ENCODE data around the gene FOXO4. TPM values are rescaled to one million over a fixed set of nuclear protein-coding genes. Genes with fewer than 3 reads are reported as not detected.

FOXO4 gene
- total RNA-seq, 1 donor from 2014 or later = 8.0 TPM

- Histone ChIP-seq H3K27me3 (no peaks in the 10 kb centered on the region), H3K4me3 (no peak overlapping the region), H3K27ac (no peak overlapping the region), H3K9me3 (no peaks in the 10 kb centered on the region), H3K4me1 (no peaks in the 10 kb centered on the region), H3K36me3 (peaks cover 26 to 82% of the 10 kb centered on the region in 2 donors)
- peak in 1 of 2 donors; percentile 81 for DNase-seq (ENCODE audit: low spot score in 2 of 2)
- intact Hi-C loops (cut with DNase I) = no loop called here
- peak in 2 of 3 experiments; percentile 56 to 61 for TF ChIP-seq CTCF (IDR thresholded peaks at IDR 0.05)
Measured at GRCh38 chrX:71128915-71129765, 33.5 kb downstream of the FOXO4 start.

GRCh38 chrX:71131510-71131909 is 35.9 kb downstream of the FOXO4 start:
- Histone ChIP-seq H3K4me3 (no peak overlapping the region), H3K4me1 (no peaks in the 10 kb centered on the region), H3K27ac (no peak overlapping the region), H3K27me3 (no peaks in the 10 kb centered on the region), H3K9me3 (no peaks in the 10 kb centered on the region), H3K36me3 (peaks cover 25 to 81% of the 10 kb centered on the region in 2 donors)
- no peak for DNase-seq (ENCODE audit: low spot score in 2 of 2)
- intact Hi-C loops (cut with DNase I) = no loop called here
- TF ChIP-seq CTCF (IDR thresholded peaks at IDR 0.05) = no peak

GRCh38 chrX:71140440-71140839 is 44.8 kb downstream of the FOXO4 start:
- Histone ChIP-seq H3K27ac (no peak overlapping the region), H3K4me1 (no peaks in the 10 kb centered on the region), H3K9me3 (no peaks in the 10 kb centered on the region), H3K36me3 (peaks cover 11 to 48% of the 10 kb centered on the region in 2 donors), H3K27me3 (no peaks in the 10 kb centered on the region), H3K4me3 (no peak overlapping the region)
- no peak for TF ChIP-seq CTCF (IDR thresholded peaks at IDR 0.05)
- DNase-seq (ENCODE audit: low spot score in 2 of 2) = no peak
- intact Hi-C loops (cut with DNase I) = no loop called here

GRCh38 chrX:71143508-71143907 is 47.9 kb downstream of the FOXO4 start:
- no peaks in the 10 kb centered on the region for H3K4me1 ChIP-seq
- H3K9me3 ChIP-seq = no peaks in the 10 kb centered on the region
- H3K27me3 ChIP-seq = no peaks in the 10 kb centered on the region
- DNase-seq (ENCODE audit: low spot score in 2 of 2) = peak in 1 of 2 donors; percentile 73
- H3K4me3 ChIP-seq = no peak overlapping the region
- no peak for TF ChIP-seq CTCF (IDR thresholded peaks at IDR 0.05)
- peaks cover 2 to 24% of the 10 kb centered on the region in 2 donors for H3K36me3 ChIP-seq
- intact Hi-C loops (cut with DNase I) = no loop called here
- H3K27ac ChIP-seq = no peak overlapping the region

- Histone ChIP-seq H3K4me1 (no peaks in the 10 kb centered on the region), H3K27ac (no peak within 1 kb of the TSS), H3K36me3 (peaks cover 0 to 16% of the 10 kb centered on the region in 2 donors), H3K27me3 (no peaks in the 10 kb centered on the region), H3K9me3 (no peaks in the 10 kb centered on the region), H3K4me3 (peak within 1 kb of the TSS; percentile 30 to 55)
- TF ChIP-seq CTCF (IDR thresholded peaks at IDR 0.05) = no peak
- intact Hi-C loops (cut with DNase I) = no loop called here
- DNase-seq (ENCODE audit: low spot score in 2 of 2) = no peak
Measured at GRCh38 chrX:71144651-71145050, 49.0 kb downstream of the FOXO4 start, which contains the start of gene NLGN3. Gene NLGN3, plus strand, starts transcription at chrX:71144841. Its CDS starts 2,909 bp downstream, at chrX:71147750.

Data from ascending aorta (tissue), 2 donors.